Measurements from ENCODE around the gene CEP350. TPM values are rescaled to one million over a fixed set of nuclear protein-coding genes. Genes with fewer than 3 reads are reported as not detected.

Gene CEP350
- total RNA-seq, 6 donors from 2014 or later = 42.8 to 66.5 (median 52.2) TPM

DNA sequence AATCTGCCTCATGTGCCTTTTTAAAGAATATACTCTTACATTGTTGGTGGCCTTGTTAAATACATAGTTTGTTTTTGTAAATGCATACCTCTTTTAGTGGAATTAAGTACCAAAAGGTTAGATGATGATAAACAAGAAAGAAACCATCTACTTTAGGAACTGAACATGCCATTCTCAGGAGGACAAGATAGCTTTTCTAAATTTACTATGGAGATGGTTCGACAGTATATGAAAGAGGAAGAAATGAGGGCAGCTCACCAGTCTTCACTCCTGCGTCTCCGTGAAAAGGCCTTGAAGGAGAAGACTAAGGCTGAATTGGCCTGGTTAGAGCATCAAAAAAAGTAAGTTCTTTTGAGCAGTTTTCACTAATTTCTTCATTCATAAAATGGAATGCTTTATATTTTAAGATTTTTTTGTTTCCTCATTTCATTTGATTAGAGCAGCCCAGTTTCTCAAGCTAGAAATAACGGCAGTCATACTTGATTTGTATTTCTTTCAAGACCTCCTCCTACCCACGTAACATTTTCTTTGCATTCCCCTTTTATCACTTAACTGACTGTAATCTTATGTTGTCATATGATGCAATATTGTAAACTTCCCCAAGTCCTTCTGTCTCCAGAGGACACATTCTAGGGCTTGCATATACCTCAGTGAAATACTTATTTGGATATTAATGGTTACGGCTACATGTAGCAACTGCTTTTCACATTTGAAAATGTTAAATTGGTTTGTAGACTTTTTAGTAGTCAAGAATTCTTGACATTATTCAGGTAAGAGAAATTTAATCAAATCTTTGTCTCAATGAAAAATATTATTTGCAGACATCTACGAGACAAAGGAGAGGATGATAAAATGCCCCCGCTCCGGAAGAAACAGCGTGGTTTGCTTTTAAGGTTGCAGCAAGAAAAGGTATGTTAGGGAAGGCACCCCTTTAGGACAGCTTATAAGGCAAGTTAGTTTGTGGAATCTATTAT is 99.3 kb downstream of the CEP350 start:
- Histone ChIP-seq H3K27ac (no peak overlapping the region), H3K9me3 (no peaks in the 10 kb centered on the region), H3K4me1 (peaks cover 0 to 3% (median 0%) of the 10 kb centered on the region in 4 donors), H3K27me3 (no peaks in the 10 kb centered on the region), H3K4me3 (no peak overlapping the region), H3K36me3 (peaks cover 18 to 98% (median 31%) of the 10 kb centered on the region in 4 donors)
- no peak for DNase-seq
- no peak for ATAC-seq (ENCODE audit: low FRiP score in 2 of 2)
- TF ChIP-seq EP300 (IDR thresholded peaks at IDR 0.05) (no peak), POLR2A (IDR thresholded peaks at IDR 0.05) (no peak), POLR2AphosphoS5 (IDR thresholded peaks at IDR 0.05) (no peak)
- TF ChIP-seq, protein P1, sequence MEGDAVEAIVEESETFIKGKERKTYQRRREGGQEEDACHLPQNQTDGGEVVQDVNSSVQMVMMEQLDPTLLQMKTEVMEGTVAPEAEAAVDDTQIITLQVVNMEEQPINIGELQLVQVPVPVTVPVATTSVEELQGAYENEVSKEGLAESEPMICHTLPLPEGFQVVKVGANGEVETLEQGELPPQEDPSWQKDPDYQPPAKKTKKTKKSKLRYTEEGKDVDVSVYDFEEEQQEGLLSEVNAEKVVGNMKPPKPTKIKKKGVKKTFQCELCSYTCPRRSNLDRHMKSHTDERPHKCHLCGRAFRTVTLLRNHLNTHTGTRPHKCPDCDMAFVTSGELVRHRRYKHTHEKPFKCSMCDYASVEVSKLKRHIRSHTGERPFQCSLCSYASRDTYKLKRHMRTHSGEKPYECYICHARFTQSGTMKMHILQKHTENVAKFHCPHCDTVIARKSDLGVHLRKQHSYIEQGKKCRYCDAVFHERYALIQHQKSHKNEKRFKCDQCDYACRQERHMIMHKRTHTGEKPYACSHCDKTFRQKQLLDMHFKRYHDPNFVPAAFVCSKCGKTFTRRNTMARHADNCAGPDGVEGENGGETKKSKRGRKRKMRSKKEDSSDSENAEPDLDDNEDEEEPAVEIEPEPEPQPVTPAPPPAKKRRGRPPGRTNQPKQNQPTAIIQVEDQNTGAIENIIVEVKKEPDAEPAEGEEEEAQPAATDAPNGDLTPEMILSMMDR (IDR thresholded peaks at IDR 0.05) = no peak
- WGBS, 2 donors = 81 to 91% methylated on average over 10 of the region's 10 CpGs

DNA sequence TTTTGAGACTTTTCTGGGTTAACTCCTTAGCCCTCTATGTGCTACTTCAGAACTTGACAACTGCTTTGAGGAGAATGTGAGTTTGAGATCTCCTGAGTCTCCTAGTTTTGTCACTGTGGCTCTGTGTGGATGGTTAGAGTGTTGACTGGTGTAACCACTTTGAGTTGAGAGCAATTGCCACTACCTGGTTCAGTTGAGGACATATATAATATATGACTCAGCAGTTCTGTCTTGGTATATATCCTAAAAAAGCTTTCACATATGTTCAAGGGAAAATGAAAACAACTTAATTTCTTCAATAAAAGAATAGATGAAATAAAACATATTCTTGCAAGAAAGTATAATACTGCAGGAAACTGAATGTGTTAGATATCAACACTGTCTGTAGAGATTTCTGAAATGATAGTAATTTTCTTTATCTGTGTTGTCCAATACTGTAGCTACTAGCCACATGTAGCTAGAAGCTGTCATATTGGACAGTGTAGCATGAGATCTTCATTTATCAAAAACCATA is 103.3 kb downstream of the CEP350 start:
- ATAC-seq (ENCODE audit: low FRiP score in 2 of 2) = no peak
- TF ChIP-seq POLR2A (IDR thresholded peaks at IDR 0.05) (no peak), POLR2AphosphoS5 (IDR thresholded peaks at IDR 0.05) (no peak), EP300 (IDR thresholded peaks at IDR 0.05) (no peak)
- TF ChIP-seq, protein P1 (IDR thresholded peaks at IDR 0.05) = no peak
- H3K36me3 ChIP-seq = peaks cover 11 to 81% (median 26%) of the 10 kb centered on the region in 4 donors
- peaks cover 0 to 3% (median 0%) of the 10 kb centered on the region in 4 donors for H3K4me1 ChIP-seq
- H3K27me3 ChIP-seq = no peaks in the 10 kb centered on the region
- H3K27ac ChIP-seq = no peak overlapping the region
- DNase-seq = no peak
- no peaks in the 10 kb centered on the region for H3K9me3 ChIP-seq
- no peak overlapping the region for H3K4me3 ChIP-seq

DNA sequence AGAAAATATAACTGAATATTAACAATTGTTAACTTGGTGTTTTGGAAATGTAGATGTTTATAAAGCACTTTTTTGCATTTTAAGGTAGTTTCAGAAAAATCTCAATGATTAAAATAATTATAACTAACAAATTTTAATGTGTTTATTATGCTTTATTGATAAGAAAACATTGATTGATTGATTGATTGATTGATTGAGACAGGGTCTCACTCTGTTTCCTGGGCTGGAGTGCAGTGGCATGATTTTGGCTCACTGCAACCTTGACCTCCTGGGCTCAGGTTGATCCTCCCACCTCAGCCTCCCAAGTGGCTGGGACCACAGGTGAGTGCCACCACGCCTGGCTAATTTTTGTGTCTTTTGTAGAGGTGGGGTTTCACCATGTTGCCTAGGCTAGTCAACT is 106.4 kb downstream of the CEP350 start:
- H3K36me3 ChIP-seq = peaks cover 11 to 82% (median 40%) of the 10 kb centered on the region in 4 donors
- WGBS, 2 donors = 93 to 100% methylated on average over 1 of the region's 1 CpG

DNA sequence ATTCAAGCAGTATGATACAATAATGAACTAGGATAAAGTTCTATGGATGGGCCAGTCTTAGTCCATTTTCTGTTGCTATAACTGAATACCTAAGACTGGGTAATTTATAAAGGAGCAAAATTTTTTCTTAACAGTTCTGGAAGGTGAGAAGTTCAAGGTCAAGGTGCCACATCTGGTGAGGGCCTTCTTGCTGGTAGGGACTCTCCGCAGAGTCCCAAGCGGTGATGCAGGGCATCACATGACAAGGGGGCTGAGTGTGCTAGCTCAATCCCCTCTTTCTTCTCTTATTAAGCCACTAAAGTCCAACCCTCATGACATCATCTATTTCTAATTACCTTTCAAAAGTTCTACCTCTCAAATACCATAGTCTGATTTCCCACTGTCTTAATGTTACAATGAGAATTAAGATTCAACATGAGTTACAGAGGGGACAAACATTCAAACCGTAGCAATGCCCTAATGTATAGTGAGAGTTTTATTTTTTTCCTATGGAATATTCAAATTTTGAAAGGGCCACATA is 107.9 kb downstream of the CEP350 start:
- 93 to 98% methylated on average over 3 of the region's 3 CpGs for WGBS, 2 donors
- H3K27ac ChIP-seq = no peak overlapping the region
- peaks cover 12 to 82% (median 42%) of the 10 kb centered on the region in 4 donors for H3K36me3 ChIP-seq
- H3K4me3 ChIP-seq = no peak overlapping the region
- no peaks in the 10 kb centered on the region for H3K9me3 ChIP-seq
- H3K4me1 ChIP-seq = peaks cover 0 to 2% (median 0%) of the 10 kb centered on the region in 4 donors
- no peaks in the 10 kb centered on the region for H3K27me3 ChIP-seq
- TF ChIP-seq POLR2A (IDR thresholded peaks at IDR 0.05) (no peak), EP300 (IDR thresholded peaks at IDR 0.05) (no peak), POLR2AphosphoS5 (IDR thresholded peaks at IDR 0.05) (no peak)
- TF ChIP-seq, protein P1 (IDR thresholded peaks at IDR 0.05) = no peak
- ATAC-seq (ENCODE audit: low FRiP score in 2 of 2) (no peak), DNase-seq (no peak)

More for the DNA sequence above, 106.4 kb downstream of the CEP350 start:
- no peak for ATAC-seq (ENCODE audit: low FRiP score in 2 of 2)
- Histone ChIP-seq H3K27me3 (no peaks in the 10 kb centered on the region), H3K9me3 (no peaks in the 10 kb centered on the region), H3K27ac (no peak overlapping the region), H3K4me3 (no peak overlapping the region), H3K4me1 (peaks cover 0 to 3% (median 0%) of the 10 kb centered on the region in 4 donors)
- TF ChIP-seq POLR2A (IDR thresholded peaks at IDR 0.05) = no peak
- TF ChIP-seq, protein P1 (IDR thresholded peaks at IDR 0.05) = no peak
- no peak for TF ChIP-seq EP300 (IDR thresholded peaks at IDR 0.05)
- no peak for TF ChIP-seq POLR2AphosphoS5 (IDR thresholded peaks at IDR 0.05)
- DNase-seq = no peak
